ENCODE measurements around the gene CAPNS2. TPM values are rescaled to one million over a fixed set of nuclear protein-coding genes. Genes with fewer than 3 reads are reported as not detected.
"Not testable (repeated sequence)": the region's sequence is repeated elsewhere in the genome, so short reads cannot be mapped to it uniquely, and the experiment has no call there.

The CAPNS2 gene
- polyA plus RNA-seq, 1 experiment: 0.14 TPM

DNA sequence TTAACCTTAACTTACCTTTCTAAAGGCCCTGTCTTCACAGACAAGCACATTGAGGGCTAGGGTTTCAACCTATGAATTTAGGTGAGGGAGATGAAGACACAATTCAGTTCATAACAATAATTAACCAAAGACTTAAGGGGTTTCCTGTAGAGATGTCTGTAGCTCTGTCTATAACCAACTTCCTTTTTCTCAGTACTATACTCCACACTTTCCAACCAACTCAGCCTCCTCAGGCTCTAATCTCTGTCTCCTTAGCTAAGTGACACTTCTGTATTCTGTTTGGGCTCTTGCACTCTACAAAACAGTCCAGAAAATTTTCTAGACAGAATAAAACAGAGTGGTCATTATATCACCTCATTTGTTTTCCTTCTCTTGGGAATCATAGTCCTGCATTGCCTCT is 25.8 kb downstream of the CAPNS2 start:
- H3K27me3 ChIP-seq (ENCODE audit: control insufficient read depth, insufficient read depth, low read length): no peaks in the 10 kb centered on the region
- no peak for DNase-seq (ENCODE audit: low read depth, low spot score)
- no peak for TF ChIP-seq CTCF (IDR thresholded peaks at IDR 0.05; ENCODE audit: low read depth, low read length)
- H3K4me3 ChIP-seq (ENCODE audit: low read depth, low read length): no peak overlapping the region
- H3K9me3 ChIP-seq (ENCODE audit: control insufficient read depth, insufficient read depth, low read length): no peaks in the 10 kb centered on the region
- CTCF ChIA-PET: interaction anchor here (1.9 kb wide), 1 partner anchor 127 kb away, joined by 5 read pairs; no protein-coding TSS in a partner anchor
- POLR2A ChIA-PET: interaction anchor here (0.5 to 0.7 kb wide), 2 partner anchors 82 to 621 kb away, joined by 5 to 6 read pairs; no protein-coding TSS in a partner anchor
- no peak overlapping the region for H3K27ac ChIP-seq (ENCODE audit: low read depth, low read length)

- Histone ChIP-seq H3K27ac (ENCODE audit: low read depth, low read length) (no peak overlapping the region), H3K27me3 (ENCODE audit: control insufficient read depth, insufficient read depth, low read length) (no peaks in the 10 kb centered on the region), H3K9me3 (ENCODE audit: control insufficient read depth, insufficient read depth, low read length) (no peaks in the 10 kb centered on the region), H3K4me3 (ENCODE audit: low read depth, low read length) (no peak overlapping the region)
- ChIA-PET CTCF (no interaction called here), POLR2A (no interaction called here)
- no peak for DNase-seq (ENCODE audit: low read depth, low spot score)
- no peak for TF ChIP-seq CTCF (IDR thresholded peaks at IDR 0.05; ENCODE audit: low read depth, low read length)
These were observed 31.4 kb downstream of the CAPNS2 start for GRCh38 chr16:55597928-55598327.

DNA sequence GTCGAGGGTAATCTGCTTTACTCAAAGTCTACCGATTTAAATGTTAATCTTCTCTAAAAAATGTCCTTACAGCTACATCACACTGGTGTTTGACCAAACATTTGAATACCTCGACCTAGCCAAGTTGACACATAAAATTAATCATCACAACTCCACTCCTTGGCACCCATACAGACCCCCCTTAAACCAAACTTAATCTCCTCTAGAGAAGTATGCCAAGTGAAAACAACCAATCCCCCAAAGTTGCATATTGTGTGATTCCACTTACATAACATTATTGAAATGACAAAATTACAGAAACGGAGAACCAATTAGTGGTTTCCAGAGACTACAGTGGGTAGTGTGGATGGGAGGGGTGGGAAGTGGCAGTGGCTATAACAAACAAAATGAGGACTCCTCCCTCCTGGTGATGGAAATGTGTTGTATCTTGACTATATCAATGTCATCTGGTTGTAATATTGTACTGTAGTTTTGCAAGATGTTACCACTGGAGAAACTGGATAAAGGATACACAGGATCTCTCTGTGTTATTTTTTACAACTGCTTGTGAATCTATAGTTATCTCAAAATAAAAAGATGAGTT is 39.4 kb downstream of the CAPNS2 start:
- no peak for TF ChIP-seq CTCF (IDR thresholded peaks at IDR 0.05; ENCODE audit: low read depth, low read length)
- H3K4me3 ChIP-seq (ENCODE audit: low read depth, low read length): no peak overlapping the region
- CTCF ChIA-PET: interaction anchor here (1.3 kb wide), 1 partner anchor 141 kb away, joined by 5 read pairs; no protein-coding TSS in a partner anchor
- DNase-seq (ENCODE audit: low read depth, low spot score): no peak
- POLR2A ChIA-PET: no interaction called here
- H3K9me3 ChIP-seq (ENCODE audit: control insufficient read depth, insufficient read depth, low read length): no peaks in the 10 kb centered on the region
- H3K27ac ChIP-seq (ENCODE audit: low read depth, low read length): no peak overlapping the region
- no peaks in the 10 kb centered on the region for H3K27me3 ChIP-seq (ENCODE audit: control insufficient read depth, insufficient read depth, low read length)

DNA sequence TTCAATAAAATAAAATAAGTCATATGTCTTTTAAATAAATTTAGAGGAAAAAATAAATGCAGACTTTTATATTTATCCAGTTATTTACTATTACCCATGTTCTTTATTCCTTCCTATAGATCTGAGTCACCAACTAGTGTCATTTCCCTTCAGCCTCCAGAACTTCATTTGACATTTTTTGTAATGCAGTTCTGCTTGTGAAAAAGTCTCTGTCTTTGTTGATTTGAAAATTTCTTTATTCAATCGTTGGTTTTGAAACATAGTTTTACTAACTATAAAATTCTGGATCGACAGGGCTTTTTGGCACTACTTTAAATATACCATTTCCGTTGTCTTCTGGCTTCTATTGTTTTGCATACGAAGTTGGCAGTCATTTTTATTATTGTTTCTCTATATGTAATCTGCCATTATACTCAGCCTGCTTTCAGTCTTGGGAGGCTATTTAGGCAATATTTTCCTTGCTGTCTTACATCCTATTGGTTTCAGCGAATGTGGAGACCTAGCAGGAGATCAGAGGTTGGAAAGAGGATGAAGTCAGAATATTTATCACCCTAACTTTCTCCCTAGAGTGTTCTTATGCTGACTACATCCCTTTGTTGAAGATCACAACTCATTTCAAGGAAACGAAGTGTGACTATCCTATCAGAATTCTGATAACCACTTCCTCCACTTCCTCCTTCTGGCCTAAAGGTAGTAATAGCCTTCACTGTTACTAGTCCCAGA is 47.3 kb downstream of the CAPNS2 start:
- TF ChIP-seq CTCF (IDR thresholded peaks at IDR 0.05; ENCODE audit: low read depth, low read length): no peak
- Histone ChIP-seq H3K27ac (ENCODE audit: low read depth, low read length) (no peak overlapping the region), H3K4me3 (ENCODE audit: low read depth, low read length) (no peak overlapping the region), H3K9me3 (ENCODE audit: control insufficient read depth, insufficient read depth, low read length) (no peaks in the 10 kb centered on the region), H3K27me3 (ENCODE audit: control insufficient read depth, insufficient read depth, low read length) (peaks cover 2% of the 10 kb centered on the region)
- DNase-seq (ENCODE audit: low read depth, low spot score): no peak
- POLR2A ChIA-PET: no interaction called here
- CTCF ChIA-PET: no interaction called here

DNA sequence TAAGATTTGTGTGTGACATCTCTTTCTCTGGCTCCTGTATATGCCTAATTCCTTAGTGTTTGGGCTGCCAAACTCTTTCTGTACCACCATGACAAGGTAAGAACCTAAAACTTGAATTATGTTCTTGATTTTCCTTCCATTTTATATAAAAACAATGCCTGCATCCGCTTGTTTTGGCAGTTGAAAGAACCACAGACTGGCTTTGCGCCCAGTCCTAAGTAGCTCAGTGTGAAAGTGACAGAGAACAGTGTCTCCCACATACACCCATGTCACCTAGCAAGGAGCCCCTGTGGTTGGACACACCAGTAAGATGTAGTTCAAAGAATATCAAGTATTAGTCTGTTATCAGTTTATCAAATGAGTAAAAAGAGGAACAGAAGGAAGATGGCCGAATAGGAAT is 48.6 kb downstream of the CAPNS2 start:
- no peak for DNase-seq (ENCODE audit: low read depth, low spot score)
- Histone ChIP-seq H3K27me3 (ENCODE audit: control insufficient read depth, insufficient read depth, low read length) (peaks cover 2% of the 10 kb centered on the region), H3K9me3 (ENCODE audit: control insufficient read depth, insufficient read depth, low read length) (no peaks in the 10 kb centered on the region), H3K27ac (ENCODE audit: low read depth, low read length) (no peak overlapping the region), H3K4me3 (ENCODE audit: low read depth, low read length) (no peak overlapping the region)
- ChIA-PET CTCF (no interaction called here), POLR2A (no interaction called here)
- TF ChIP-seq CTCF (IDR thresholded peaks at IDR 0.05; ENCODE audit: low read depth, low read length): no peak

DNA sequence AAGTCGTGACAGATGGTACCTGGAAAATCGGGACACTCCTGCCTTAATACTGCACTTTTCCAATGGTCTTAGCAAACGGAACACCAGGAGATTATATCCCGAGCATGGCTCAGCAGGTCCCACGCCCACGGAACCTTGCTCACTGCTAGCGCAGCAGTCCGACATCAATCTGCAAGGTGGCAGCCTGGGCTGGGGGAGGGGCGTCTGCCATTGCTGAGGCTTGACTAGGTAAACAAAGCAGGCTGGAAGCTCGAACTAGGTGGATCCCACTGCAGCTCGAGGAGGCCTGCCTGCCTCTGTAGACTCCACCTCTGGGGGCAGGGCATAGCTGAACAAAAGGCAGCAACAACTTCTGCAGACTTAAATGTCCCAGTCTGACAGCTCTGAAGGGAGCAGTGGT is 49.2 kb downstream of the CAPNS2 start:
- POLR2A ChIA-PET; H3K27me3 ChIP-seq (ENCODE audit: control insufficient read depth, insufficient read depth, low read length); CTCF ChIA-PET; H3K27ac ChIP-seq (ENCODE audit: low read depth, low read length); H3K4me3 ChIP-seq (ENCODE audit: low read depth, low read length); DNase-seq (ENCODE audit: low read depth, low spot score); H3K9me3 ChIP-seq (ENCODE audit: control insufficient read depth, insufficient read depth, low read length): not testable (repeated sequence)

Measured in AG04450 (cell line).